Airway epithelial cell (primary cell): ENCODE data around the gene OSCAR. TPM values are rescaled to one million over a fixed set of nuclear protein-coding genes. Genes with fewer than 3 reads are reported as not detected.

Experiments
- total RNA-seq: library from RNA; depleted of rRNA; stranded (reverse); fragments of >200 nt; gene quantifications from 2 replicates; pipeline ENCODE4 v1.2.3, GENCODE V29; 2015

The OSCAR gene, protein sequence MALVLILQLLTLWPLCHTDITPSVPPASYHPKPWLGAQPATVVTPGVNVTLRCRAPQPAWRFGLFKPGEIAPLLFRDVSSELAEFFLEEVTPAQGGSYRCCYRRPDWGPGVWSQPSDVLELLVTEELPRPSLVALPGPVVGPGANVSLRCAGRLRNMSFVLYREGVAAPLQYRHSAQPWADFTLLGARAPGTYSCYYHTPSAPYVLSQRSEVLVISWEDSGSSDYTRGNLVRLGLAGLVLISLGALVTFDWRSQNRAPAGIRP
- total RNA-seq, result 0.19 and 0.21 TPM in 2 replicates

DNA sequence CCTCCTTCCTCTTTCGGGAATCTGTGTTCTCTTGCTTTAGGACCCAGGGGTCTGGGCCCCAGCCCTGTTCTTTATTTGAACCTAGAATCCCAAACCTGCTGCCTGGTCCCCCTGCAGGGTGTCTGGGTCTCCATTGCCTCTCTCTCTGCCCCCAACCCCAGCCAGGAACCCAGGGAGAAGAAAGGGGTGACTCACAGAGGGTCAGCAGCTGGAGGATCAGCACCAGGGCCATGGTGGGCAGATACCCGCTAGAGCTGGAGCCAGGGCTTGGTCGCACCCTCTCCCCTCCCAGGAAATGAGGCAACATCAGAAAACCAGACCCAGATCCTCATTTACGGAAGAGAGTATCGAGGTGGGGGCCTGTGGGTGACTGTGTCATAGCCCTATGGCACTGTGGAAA lies at the start of gene OSCAR:
OSCAR (minus strand) TSS at position 243 of the 400 bp plus-strand sequence; CDS start at position 232, 11 bp downstream.

DNA sequence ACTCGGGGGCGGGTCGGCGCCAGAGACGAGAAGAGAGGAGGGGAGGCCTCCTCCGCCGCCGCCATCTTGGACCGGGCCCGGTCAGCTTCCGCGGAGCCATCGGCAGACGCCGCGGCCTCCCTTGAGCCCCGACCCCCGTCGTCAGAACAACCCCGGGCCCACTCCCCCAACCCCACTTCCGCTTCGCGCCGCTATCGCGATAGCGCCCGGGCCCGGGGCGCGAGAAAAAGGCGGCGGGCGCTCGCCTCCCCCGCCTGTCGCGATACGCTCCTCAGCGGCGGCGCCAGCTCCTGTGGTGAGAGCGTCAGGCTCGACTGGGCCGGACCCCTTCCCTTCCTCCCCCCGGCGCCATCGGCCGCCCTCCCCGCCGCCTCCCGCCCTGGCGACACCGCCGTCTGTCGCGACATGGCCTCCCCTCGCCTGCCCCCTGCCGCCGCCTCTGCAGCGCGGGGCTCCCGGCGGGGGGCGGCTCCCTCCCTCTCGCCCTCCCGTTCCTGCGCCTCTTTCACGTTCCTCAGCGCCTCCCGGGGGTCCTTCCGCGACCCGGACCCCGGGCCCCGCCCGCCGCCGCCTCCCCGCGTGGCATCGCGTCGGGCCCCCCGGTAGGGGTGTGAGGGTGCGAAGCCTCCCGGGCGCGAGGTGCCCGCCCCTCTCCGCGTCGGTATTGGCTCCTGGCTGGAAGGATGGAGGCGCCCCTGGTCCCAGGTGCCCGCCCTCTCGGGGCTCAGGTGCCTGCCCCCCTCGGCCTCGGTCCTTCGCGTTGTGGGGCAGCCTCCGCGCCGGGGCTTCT lies 37.3 kb upstream of the OSCAR start, which contains the start of gene CNOT3:
CNOT3 (plus strand) TSS at position 64 of the 790 bp plus-strand sequence. CDS start 5,217 bp downstream, outside the sequence.

DNA sequence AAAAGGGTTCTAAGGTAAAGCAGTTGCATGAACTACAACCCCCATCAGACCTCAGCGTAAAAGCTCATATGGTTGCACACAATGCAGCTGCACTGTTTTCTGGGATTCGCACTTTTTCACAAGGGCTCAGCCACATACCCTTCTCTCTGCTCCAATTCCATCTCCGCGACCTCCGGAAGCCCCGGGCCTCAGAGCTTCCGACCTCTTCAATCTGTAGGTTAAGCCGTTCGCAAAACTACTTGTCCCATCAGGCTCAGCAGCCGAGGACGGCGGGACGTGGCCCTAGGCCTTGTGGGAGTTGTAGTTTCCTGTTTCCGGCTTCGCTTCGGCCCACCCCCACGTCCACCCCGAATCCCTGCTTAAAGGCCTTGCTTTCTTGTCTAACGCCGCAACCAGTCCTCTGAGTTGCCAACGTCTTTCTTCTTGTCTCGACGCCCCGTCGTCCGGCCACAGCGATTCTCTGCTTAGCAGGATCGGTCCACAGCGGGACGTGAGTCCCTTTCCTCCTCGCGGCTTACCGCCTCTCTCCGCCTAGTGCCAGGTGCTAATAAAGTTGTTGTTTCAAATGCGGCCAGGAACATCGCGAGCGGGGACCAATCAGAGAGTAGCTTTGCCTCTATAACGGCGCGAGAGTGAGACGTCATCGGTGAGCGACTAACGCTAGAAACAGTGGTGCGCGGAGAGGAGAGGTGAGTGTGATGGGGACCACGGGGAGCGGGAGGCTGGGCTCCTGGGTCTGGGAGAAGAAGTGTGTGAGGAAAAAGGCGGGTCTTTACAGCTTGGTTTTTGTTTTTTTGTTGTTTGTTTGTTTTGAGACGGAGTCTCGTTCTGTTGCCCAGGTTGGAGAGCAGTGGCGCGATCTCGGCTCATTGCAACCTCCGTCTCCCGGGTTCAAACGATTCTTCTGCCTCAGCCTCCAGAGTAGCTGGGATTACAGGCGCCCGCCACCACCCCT lies 14.8 kb upstream of the OSCAR start, which contains the start of the genes PRPF31 and TFPT:
PRPF31 (plus strand) TSS at position 646 of the 955 bp plus-strand sequence. CDS start 2,525 bp downstream, outside the sequence.
TFPT (minus strand) TSS at position 549 of the 955 bp plus-strand sequence; CDS start at position 161, 388 bp downstream.

DNA sequence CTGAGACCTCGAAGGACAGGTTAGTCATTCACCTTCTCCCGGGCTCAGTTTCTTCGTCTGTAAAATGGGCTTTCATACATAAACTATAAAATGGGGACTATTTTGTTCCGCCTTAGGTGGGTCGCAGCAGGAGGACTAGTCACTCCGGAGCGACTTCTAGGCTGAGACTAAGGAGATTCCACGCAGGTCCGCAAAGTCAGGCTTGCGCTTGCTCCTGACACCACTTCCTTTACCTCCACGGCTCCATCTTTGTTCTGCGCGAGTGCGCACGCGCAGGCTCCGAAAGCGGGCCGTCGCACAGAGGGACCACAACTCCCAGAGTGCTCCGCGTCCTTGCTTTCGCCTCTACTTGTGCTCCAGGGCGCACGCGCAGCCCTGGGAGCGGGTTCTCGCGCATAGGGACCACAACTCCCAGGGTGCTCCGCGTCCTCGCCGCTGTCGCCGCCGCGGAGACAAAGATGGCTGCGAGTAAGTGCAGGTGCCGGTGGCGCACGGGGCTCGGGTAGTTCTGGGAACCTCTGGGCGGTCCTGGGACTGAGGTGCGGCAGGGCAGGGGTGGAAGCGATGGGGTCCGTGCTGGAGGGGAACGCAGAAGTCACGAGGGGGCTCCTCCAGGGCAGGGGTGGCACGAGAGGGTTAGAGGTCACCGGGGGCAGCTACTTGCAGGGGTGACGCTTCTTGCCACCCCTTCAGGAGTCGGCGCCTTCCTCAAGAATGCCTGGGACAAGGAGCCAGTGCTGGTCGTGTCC lies 2.0 kb upstream of the OSCAR start, which contains the start of gene NDUFA3:
NDUFA3 (plus strand) TSS at position 435 of the 749 bp plus-strand sequence; CDS start at position 459, 24 bp downstream.

DNA sequence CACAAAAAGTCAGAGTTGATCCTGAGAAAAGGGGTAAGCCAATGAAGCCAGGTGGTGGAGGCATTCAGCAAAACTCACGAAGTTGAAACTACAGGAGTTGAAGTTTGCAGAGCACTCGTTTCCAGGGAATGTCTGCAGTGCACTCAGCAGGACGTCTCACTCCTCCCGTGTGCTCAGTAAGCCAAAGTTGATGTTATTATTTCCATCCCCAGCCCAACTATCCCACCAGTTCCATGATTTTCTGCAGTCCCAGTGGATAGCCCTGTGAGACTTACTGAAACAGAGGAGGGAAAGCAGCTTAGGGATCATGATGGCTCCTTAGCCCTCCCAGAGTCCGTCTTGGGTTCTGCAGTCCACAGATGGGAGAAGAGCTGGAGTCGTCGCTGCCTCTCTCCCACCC lies 19.6 kb downstream of the OSCAR start, which contains the start of gene TARM1:
TARM1 (minus strand) TSS at position 334 of the 400 bp plus-strand sequence; CDS start at position 309, 25 bp downstream.

DNA sequence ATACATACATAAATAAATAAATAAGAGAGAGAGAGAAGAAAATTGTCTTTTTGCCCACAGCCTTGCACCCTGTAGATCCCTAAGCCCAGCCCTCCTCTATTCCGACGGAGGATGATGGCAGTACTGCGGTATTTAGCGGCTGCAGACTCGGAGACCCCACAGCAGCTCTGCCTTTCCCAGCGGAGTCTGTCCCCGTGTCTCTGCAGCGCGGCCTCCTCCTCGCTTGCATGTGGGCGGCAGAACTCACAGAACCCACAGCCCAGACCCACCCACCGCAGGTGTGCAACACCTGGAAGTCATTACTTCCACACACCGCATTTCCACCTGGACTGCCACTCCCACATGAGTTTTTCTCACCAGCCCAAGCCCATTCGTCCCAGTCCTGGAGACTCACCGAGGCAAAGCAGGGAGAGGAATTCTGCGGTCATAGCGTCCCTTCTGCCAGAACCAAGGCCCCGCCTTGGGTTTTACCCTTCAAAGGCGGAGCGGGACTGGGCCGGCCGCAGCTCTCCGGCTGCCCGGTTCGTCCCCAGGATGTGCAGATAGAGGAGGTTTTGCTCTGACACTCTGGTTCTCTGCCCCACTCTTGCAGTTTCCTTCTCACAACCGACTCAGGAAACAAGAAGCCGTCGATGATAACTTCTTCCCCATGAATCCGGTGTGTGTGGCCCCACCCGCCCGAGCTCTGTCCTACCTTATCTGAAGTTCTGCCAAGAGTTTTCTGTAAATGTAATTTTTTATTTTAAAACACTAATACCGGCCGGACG lies 37.1 kb downstream of the OSCAR start, which contains the start of gene VSTM1:
VSTM1 (minus strand) TSS at position 548 of the 767 bp plus-strand sequence; CDS start at position 428, 120 bp downstream.

Other genes starting within 250 kb of the OSCAR start
- 18.0 and 24.8 TPM in 2 replicates for gene MYADM, start 232.9 kb downstream of the OSCAR start, total RNA-seq
- gene PRKCG, start 218.6 kb downstream of the OSCAR start, total RNA-seq, result not detected in 2 replicates
- gene CACNG7, start 191.5 kb downstream of the OSCAR start, total RNA-seq, result not detected in 2 replicates
- 0.14 TPM in 1 of 2 replicates, not detected in the other for gene CACNG8, start 137.9 kb downstream of the OSCAR start, total RNA-seq
- gene CACNG6, start 109.2 kb downstream of the OSCAR start, total RNA-seq, result not detected in 2 replicates
- not detected in 2 replicates for gene VSTM1, start 36.9 kb downstream of the OSCAR start, total RNA-seq
- gene TARM1, start 19.4 kb downstream of the OSCAR start, total RNA-seq, result not detected in 2 replicates
- 26.7 and 43.4 TPM in 2 replicates for gene NDUFA3, start 2.1 kb upstream of the OSCAR start, total RNA-seq
- gene TFPT, start 14.9 kb upstream of the OSCAR start, total RNA-seq, result 13.3 and 14.4 TPM in 2 replicates
- 61.1 and 69.6 TPM in 2 replicates for gene PRPF31, start 15.0 kb upstream of the OSCAR start, total RNA-seq
- 11.8 and 21.2 TPM in 2 replicates for gene CNOT3, start 37.0 kb upstream of the OSCAR start, total RNA-seq
- 5.9 and 9.0 TPM in 2 replicates for gene LENG1, start 58.9 kb upstream of the OSCAR start, total RNA-seq
- 12.6 and 12.8 TPM in 2 replicates for gene TMC4, start 72.4 kb upstream of the OSCAR start, total RNA-seq
- 119 and 133 TPM in 2 replicates for gene MBOAT7, start 88.8 kb upstream of the OSCAR start, total RNA-seq
- gene TSEN34, start 90.5 kb upstream of the OSCAR start, total RNA-seq, result 160 and 172 TPM in 2 replicates
- gene RPS9, start 100.1 kb upstream of the OSCAR start, total RNA-seq, result 2,280 and 2,710 TPM in 2 replicates
- not detected in 2 replicates for gene LILRB3, start 122.2 kb upstream of the OSCAR start, total RNA-seq
- gene LILRA6, start 142.0 kb upstream of the OSCAR start, total RNA-seq, result not detected in 2 replicates
- gene LILRB5, start 156.5 kb upstream of the OSCAR start, total RNA-seq, result not detected in 2 replicates
- gene LILRB2, start 180.3 kb upstream of the OSCAR start, total RNA-seq, result not detected in 2 replicates
- gene LILRA5, start 212.4 kb upstream of the OSCAR start, total RNA-seq, result not detected in 2 replicates
- gene LILRA4, start 238.4 kb upstream of the OSCAR start, total RNA-seq, result not detected in 2 replicates